HEK293 (cell line): ENCODE results near the gene STK32C.

Experiments
- BCL11A ChIP-seq: fragments of 450-650 bp; formaldehyde crosslinking; IDR thresholded peaks from 2 replicates; pipeline ENCODE4 v1.5.1; 2016; ENCODE audit warnings: low read depth, missing biosample characterization, missing genetic modification characterization
- HOXA7 ChIP-seq: sonication (generic); formaldehyde crosslinking; IDR thresholded peaks from 2 replicates; pipeline ENCODE4 v1.8.1; 2022; ENCODE audit warnings: missing genetic modification reagents, borderline replicate concordance
- KLF1 ChIP-seq: fragments of 450-650 bp; formaldehyde crosslinking; IDR thresholded peaks from 2 replicates; pipeline ENCODE4 v1.5.1; 2016; ENCODE audit warnings: missing biosample characterization, missing genetic modification characterization
- ZFP3 ChIP-seq: fragments of 450-650 bp; formaldehyde crosslinking; IDR thresholded peaks from 2 replicates; pipeline ENCODE4 v1.5.1; 2016; ENCODE audit warnings: low read depth, missing biosample characterization, missing genetic modification characterization
- ZNF175 ChIP-seq: fragments of 450-650 bp; formaldehyde crosslinking; IDR thresholded peaks from 2 replicates; pipeline ENCODE4 v1.5.1; 2016; ENCODE audit warnings: missing biosample characterization, missing genetic modification characterization
- ZNF24 ChIP-seq: fragments of 450-650 bp; formaldehyde crosslinking; IDR thresholded peaks from 2 replicates; pipeline ENCODE4 v1.5.1; 2016; ENCODE audit warnings: missing biosample characterization, missing genetic modification characterization
- ZNF350 ChIP-seq: fragments of 450-650 bp; formaldehyde crosslinking; IDR thresholded peaks from 2 replicates; pipeline ENCODE4 v1.5.0; 2017; ENCODE audit warnings: missing biosample characterization, mild to moderate bottlenecking, missing genetic modification characterization
- ZNF404 ChIP-seq: fragments of 450-650 bp; formaldehyde crosslinking; IDR thresholded peaks from 2 replicates; pipeline ENCODE4 v1.5.1; 2017; ENCODE audit warnings: missing biosample characterization, missing genetic modification characterization
- ZNF416 ChIP-seq: fragments of 450-650 bp; formaldehyde crosslinking; IDR thresholded peaks from 2 replicates; pipeline ENCODE4 v1.5.1; 2016; ENCODE audit warnings: missing biosample characterization, missing genetic modification characterization
- TF ChIP-seq, protein P1 (sequence below): fragments of 450-650 bp; formaldehyde crosslinking; IDR thresholded peaks from 2 replicates; pipeline ENCODE4 v1.5.1; 2016; ENCODE audit warnings: missing biosample characterization, missing genetic modification characterization
- TF ChIP-seq, protein P2 (sequence below): fragments of 450-650 bp; formaldehyde crosslinking; IDR thresholded peaks from 2 replicates; pipeline ENCODE4 v1.5.1; 2016; ENCODE audit warnings: missing biosample characterization, missing genetic modification characterization
- TF ChIP-seq, protein P3 (sequence below): fragments of 450-650 bp; formaldehyde crosslinking; IDR thresholded peaks from 2 replicates; pipeline ENCODE4 v1.5.1; 2016; ENCODE audit warnings: missing biosample characterization, missing genetic modification characterization
- TF ChIP-seq, protein P4 (sequence below): fragments of 450-650 bp; formaldehyde crosslinking; IDR thresholded peaks from 2 replicates; pipeline ENCODE4 v1.5.1; 2016; ENCODE audit warnings: missing biosample characterization, missing genetic modification characterization

DNA sequence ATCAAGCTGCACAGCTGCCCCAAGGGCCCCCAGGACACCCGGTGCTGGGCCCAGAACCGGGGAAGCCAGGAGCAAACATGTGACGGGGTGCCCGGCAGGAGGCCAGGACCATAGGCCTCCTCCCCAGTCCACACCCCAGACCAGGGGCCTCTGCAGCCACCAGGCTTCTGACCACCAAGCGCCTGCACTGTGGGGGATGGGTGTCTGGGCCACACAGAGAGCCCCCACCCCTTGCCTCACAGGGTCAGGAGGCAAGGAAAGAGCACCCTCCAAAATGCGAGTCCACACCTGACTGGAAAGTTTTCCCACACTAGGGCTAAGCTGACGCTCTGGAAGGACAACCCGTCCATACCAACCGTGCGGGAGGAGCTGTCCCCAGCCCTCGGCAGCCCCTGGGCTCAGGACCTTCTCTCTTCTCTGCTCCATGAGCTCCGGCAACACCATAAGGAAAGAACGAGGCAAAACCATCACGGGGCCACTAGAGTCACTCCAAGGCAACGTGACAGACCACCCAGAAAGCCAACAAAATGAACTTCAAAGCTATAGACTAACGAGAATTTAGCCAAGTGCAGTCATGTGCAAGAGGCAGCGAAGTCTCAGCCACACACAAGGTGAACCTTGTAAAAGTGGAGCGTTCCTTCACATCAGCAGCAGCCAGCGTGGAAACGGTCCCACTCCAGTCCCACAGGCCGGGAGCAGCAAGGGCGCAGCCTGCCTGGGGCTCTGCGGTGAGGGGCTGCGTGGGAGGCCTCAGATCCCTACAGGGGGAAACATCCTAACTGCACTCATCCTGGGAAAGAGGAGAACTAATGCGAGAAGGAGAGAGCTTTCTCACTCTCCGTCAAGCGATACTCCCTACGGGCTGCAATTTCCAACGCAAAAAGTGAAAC lies 5.1 kb downstream of the STK32C start:
- TF ChIP-seq ZNF404 (tag by site-specific recombination), result no peak
- TF ChIP-seq, protein P1, sequence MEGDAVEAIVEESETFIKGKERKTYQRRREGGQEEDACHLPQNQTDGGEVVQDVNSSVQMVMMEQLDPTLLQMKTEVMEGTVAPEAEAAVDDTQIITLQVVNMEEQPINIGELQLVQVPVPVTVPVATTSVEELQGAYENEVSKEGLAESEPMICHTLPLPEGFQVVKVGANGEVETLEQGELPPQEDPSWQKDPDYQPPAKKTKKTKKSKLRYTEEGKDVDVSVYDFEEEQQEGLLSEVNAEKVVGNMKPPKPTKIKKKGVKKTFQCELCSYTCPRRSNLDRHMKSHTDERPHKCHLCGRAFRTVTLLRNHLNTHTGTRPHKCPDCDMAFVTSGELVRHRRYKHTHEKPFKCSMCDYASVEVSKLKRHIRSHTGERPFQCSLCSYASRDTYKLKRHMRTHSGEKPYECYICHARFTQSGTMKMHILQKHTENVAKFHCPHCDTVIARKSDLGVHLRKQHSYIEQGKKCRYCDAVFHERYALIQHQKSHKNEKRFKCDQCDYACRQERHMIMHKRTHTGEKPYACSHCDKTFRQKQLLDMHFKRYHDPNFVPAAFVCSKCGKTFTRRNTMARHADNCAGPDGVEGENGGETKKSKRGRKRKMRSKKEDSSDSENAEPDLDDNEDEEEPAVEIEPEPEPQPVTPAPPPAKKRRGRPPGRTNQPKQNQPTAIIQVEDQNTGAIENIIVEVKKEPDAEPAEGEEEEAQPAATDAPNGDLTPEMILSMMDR, result no peak
- TF ChIP-seq ZNF24 (tag by site-specific recombination), result no peak
- TF ChIP-seq, protein P2, sequence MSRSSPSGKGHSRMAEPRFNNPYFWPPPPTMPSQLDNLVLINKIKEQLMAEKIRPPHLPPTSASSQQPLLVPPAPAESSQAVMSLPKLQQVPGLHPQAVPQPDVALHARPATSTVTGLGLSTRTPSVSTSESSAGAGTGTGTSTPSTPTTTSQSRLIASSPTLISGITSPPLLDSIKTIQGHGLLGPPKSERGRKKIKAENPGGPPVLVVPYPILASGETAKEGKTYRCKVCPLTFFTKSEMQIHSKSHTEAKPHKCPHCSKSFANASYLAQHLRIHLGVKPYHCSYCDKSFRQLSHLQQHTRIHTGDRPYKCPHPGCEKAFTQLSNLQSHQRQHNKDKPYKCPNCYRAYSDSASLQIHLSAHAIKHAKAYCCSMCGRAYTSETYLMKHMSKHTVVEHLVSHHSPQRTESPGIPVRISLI, result no peak
- TF ChIP-seq BCL11A (tag by site-specific recombination), result no peak
- TF ChIP-seq ZFP3, result no peak
- no peak for TF ChIP-seq ZNF350 (tag by site-specific recombination)
- TF ChIP-seq HOXA7 (CRISPR knock-in tag), result no peak
- no peak for TF ChIP-seq ZNF175 (tag by site-specific recombination)
- TF ChIP-seq, protein P3, sequence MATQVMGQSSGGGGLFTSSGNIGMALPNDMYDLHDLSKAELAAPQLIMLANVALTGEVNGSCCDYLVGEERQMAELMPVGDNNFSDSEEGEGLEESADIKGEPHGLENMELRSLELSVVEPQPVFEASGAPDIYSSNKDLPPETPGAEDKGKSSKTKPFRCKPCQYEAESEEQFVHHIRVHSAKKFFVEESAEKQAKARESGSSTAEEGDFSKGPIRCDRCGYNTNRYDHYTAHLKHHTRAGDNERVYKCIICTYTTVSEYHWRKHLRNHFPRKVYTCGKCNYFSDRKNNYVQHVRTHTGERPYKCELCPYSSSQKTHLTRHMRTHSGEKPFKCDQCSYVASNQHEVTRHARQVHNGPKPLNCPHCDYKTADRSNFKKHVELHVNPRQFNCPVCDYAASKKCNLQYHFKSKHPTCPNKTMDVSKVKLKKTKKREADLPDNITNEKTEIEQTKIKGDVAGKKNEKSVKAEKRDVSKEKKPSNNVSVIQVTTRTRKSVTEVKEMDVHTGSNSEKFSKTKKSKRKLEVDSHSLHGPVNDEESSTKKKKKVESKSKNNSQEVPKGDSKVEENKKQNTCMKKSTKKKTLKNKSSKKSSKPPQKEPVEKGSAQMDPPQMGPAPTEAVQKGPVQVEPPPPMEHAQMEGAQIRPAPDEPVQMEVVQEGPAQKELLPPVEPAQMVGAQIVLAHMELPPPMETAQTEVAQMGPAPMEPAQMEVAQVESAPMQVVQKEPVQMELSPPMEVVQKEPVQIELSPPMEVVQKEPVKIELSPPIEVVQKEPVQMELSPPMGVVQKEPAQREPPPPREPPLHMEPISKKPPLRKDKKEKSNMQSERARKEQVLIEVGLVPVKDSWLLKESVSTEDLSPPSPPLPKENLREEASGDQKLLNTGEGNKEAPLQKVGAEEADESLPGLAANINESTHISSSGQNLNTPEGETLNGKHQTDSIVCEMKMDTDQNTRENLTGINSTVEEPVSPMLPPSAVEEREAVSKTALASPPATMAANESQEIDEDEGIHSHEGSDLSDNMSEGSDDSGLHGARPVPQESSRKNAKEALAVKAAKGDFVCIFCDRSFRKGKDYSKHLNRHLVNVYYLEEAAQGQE (tag by site-specific recombination), result no peak
- TF ChIP-seq, protein P4, sequence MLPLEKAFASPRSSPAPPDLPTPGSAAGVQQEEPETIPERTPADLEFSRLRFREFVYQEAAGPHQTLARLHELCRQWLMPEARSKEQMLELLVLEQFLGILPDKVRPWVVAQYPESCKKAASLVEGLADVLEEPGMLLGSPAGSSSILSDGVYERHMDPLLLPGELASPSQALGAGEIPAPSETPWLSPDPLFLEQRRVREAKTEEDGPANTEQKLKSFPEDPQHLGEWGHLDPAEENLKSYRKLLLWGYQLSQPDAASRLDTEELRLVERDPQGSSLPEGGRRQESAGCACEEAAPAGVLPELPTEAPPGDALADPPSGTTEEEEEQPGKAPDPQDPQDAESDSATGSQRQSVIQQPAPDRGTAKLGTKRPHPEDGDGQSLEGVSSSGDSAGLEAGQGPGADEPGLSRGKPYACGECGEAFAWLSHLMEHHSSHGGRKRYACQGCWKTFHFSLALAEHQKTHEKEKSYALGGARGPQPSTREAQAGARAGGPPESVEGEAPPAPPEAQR (tag by site-specific recombination), result no peak
- TF ChIP-seq ZNF416 (tag by site-specific recombination), result no peak
- no peak for TF ChIP-seq KLF1 (tag by site-specific recombination)
